A549 treated with Mapracorat at 1 μM for 4 hours (cell line): ENCODE measurements around the gene CA12. TPM values are rescaled to one million over a fixed set of nuclear protein-coding genes. Genes with fewer than 3 reads are reported as not detected.

Experiments
- total RNA-seq: library from RNA; stranded (reverse); fragments of 200-300 nt; extraction: Qiagen RNA extraction; gene quantifications from 5 replicates; pipeline ENCODE4 v1.2.3, GENCODE V29; 2022

Gene CA12
- 156 to 188 TPM (median 179 TPM) in 5 replicates for total RNA-seq

DNA sequence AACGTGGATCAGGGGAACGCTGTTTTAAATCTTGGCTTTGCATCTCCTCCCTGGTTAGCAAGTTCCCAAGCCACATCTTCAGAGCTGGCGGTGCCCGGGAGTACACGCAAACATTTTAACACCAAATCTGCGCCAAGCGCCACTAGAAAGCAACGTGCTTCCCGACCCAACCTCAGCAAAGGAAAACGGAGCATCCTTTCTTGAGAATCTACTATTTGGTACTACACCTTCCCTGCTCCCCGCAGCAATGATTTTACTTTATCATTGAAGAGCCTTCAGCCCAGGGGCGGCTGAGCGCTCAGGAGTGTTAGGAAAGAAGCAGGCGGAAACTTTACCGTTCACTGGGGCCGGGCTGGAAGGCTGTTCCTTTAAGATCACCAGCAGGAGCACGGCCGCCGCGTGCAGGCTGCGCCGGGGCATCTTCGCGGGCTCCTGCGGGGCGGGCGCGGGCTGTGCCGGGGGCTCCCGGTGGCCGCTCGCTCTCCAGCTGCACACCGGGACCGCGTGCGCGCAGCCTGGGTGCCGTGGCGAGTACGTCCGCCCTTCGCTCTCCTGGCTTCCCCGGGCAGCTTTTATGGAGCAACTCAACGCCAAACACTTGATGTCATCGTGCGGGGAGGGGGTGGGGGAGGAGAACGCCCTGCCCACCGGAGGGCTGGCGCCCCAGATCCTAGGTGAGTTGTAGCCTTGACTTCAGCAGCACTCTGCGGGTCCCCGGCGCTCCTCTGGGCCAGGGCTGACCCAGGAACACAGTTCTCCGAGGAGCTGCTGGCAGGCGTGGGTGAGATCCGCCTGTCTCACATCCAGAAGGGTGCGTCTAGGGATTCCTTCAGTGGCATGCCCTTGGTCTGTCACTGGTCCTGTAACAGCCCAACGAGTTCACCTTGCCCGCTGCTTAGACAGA, at the start of gene CA12:
Gene CA12 (minus strand): TSS at position 546 of the 904 bp plus-strand sequence. CDS start 126 bp downstream, at position 420.

DNA sequence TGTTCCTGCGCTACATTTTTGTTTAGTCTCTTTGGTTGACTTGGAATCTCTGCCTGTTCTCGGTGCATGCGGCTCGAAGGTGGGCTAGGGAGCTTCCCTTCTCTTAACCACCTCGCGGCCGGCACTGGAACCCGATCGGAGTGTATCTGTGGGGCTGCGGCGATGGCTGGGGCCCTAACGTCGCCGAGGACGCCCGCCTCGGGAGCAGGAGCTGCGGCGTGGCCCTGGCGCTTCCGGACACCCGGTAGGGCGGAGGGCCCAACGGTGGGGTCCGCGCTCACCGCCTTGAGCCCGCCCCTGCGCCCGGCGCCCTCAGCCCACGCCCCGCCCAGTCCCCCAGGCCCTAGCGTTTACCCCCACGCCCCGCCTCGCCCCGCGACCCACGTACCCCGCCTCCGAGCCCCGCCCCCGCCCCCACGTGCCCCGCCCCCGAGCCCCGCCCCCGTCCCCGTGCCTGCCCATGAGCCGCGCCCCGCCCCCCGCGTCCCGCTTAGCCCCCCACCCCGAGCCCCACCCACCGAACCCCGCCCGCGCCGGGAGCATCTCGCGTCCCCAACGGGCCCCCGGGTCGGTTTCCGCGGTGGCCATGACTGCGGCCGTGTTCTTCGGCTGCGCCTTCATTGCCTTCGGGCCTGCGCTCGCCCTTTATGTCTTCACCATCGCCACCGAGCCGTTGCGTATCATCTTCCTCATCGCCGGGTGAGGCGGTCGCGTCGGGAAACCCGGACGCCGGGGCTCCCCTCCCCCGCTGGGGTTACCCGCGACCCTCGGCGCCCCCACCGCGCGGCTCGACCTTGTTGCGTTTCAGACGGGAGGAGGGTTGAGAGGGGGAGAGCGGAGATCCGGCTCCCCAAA, 104.4 kb downstream of the CA12 start, which contains the start of gene APH1B:
Gene APH1B (plus strand): TSS at position 568 of the 855 bp plus-strand sequence. CDS start 19 bp downstream, at position 587.

Other genes with a start within 250 kb of the CA12 start
- 367 to 449 TPM (median 397 TPM) in 5 replicates for gene RPS27L, start 224.4 kb downstream of the CA12 start, total RNA-seq
- 8.8 to 15.3 TPM (median 12.7 TPM) in 5 replicates for gene RAB8B, start 192.2 kb downstream of the CA12 start, total RNA-seq
- 17.2 to 26.9 TPM (median 21.5 TPM) in 5 replicates for gene APH1B, start 104.2 kb downstream of the CA12 start, total RNA-seq
- gene USP3, start 122.7 kb upstream of the CA12 start, total RNA-seq, result 38.9 to 44.3 TPM (median 41.1 TPM) in 5 replicates
- gene FBXL22, start 215.5 kb upstream of the CA12 start, total RNA-seq, result 0.15 to 0.25 TPM (median 0.21 TPM) in 4 of 5 replicates, not detected in the other